ENCODE measurements around the gene SLC22A15.

Gene SLC22A15

GRCh38 chr1:116024626-116025025, 48.3 kb downstream of the SLC22A15 start:
- Histone ChIP-seq H3K4me3 (replicated peaks; ENCODE audit: insufficient read depth, low read length) (no peak overlapping the region), H3K27ac (replicated peaks) (no peak overlapping the region), H3K27me3 (ENCODE audit: insufficient read depth, poor library complexity, severe bottlenecking) (no peaks in the 10 kb centered on the region)
- TF ChIP-seq GABPA (IDR thresholded peaks at IDR 0.05; ENCODE audit: low read depth) (no peak), REST (IDR thresholded peaks at IDR 0.05; ENCODE audit: insufficient replicate concordance, low read depth) (no peak), POLR2AphosphoS5 (IDR thresholded peaks at IDR 0.05; ENCODE audit: low read depth) (no peak), SPI1 (IDR thresholded peaks at IDR 0.05; ENCODE audit: borderline replicate concordance, low read depth) (no peak)
- TF ChIP-seq, protein P1, sequence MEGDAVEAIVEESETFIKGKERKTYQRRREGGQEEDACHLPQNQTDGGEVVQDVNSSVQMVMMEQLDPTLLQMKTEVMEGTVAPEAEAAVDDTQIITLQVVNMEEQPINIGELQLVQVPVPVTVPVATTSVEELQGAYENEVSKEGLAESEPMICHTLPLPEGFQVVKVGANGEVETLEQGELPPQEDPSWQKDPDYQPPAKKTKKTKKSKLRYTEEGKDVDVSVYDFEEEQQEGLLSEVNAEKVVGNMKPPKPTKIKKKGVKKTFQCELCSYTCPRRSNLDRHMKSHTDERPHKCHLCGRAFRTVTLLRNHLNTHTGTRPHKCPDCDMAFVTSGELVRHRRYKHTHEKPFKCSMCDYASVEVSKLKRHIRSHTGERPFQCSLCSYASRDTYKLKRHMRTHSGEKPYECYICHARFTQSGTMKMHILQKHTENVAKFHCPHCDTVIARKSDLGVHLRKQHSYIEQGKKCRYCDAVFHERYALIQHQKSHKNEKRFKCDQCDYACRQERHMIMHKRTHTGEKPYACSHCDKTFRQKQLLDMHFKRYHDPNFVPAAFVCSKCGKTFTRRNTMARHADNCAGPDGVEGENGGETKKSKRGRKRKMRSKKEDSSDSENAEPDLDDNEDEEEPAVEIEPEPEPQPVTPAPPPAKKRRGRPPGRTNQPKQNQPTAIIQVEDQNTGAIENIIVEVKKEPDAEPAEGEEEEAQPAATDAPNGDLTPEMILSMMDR (IDR thresholded peaks at IDR 0.05; ENCODE audit: insufficient read depth, low read length) = no peak
- peak in 1 of 2 experiments; percentile 32 for DNase-seq (ENCODE audit: low read depth in 1 of 2, low spot score in 1 of 2)

GRCh38 chr1:116026631-116027030, 50.3 kb downstream of the SLC22A15 start:
- Histone ChIP-seq H3K27me3 (ENCODE audit: insufficient read depth, poor library complexity, severe bottlenecking) (no peaks in the 10 kb centered on the region), H3K4me3 (replicated peaks; ENCODE audit: insufficient read depth, low read length) (no peak overlapping the region), H3K27ac (replicated peaks) (no peak overlapping the region)
- TF ChIP-seq SPI1 (IDR thresholded peaks at IDR 0.05; ENCODE audit: borderline replicate concordance, low read depth) = no peak
- TF ChIP-seq, protein P1 (IDR thresholded peaks at IDR 0.05; ENCODE audit: insufficient read depth, low read length) = no peak
- TF ChIP-seq POLR2AphosphoS5 (IDR thresholded peaks at IDR 0.05; ENCODE audit: low read depth) = no peak
- no peak for TF ChIP-seq REST (IDR thresholded peaks at IDR 0.05; ENCODE audit: insufficient replicate concordance, low read depth)
- TF ChIP-seq GABPA (IDR thresholded peaks at IDR 0.05; ENCODE audit: low read depth) = no peak
- DNase-seq (ENCODE audit: low read depth in 1 of 2, low spot score in 1 of 2) = no peak

DNA sequence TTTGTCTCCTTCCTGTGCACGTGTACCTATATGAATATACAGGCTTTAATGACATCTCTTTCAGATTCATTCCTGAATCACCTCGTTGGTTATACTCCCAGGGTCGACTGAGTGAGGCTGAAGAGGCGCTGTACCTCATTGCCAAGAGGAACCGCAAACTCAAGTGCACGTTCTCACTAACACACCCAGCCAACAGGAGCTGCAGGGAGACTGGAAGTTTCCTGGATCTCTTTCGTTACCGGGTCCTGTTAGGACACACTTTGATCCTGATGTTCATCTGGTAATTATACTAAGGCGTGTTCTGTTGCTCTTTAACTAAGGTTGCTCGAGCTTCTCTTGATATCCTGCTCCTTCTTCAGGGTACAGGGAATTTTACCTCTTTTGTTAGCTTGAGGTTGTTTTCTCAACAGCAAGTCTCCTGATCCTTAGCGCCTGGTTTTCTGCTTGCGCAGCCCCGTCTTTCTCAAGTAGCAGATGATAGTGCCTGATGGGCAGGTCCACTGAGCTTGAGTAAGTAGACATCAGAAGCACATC, 55.1 kb downstream of the SLC22A15 start:
- no peak for DNase-seq (ENCODE audit: low read depth in 1 of 2, low spot score in 1 of 2)

More for the DNA sequence above, 55.1 kb downstream of the SLC22A15 start:
- H3K27me3 ChIP-seq (ENCODE audit: insufficient read depth, poor library complexity, severe bottlenecking) = no peaks in the 10 kb centered on the region
- no peak overlapping the region for H3K27ac ChIP-seq (replicated peaks)
- no peak for TF ChIP-seq POLR2AphosphoS5 (IDR thresholded peaks at IDR 0.05; ENCODE audit: low read depth)
- TF ChIP-seq SPI1 (IDR thresholded peaks at IDR 0.05; ENCODE audit: borderline replicate concordance, low read depth) = no peak
- no peak for TF ChIP-seq REST (IDR thresholded peaks at IDR 0.05; ENCODE audit: insufficient replicate concordance, low read depth)
- TF ChIP-seq, protein P1 (IDR thresholded peaks at IDR 0.05; ENCODE audit: insufficient read depth, low read length) = no peak
- no peak for TF ChIP-seq GABPA (IDR thresholded peaks at IDR 0.05; ENCODE audit: low read depth)
- H3K4me3 ChIP-seq (replicated peaks; ENCODE audit: insufficient read depth, low read length) = no peak overlapping the region

All from HL-60 (cell line).